Measurements from ENCODE around the gene GLIPR2. TPM values are rescaled to one million over a fixed set of nuclear protein-coding genes. Genes with fewer than 3 reads are reported as not detected.

The GLIPR2 gene
- 18.3 TPM for total RNA-seq

GRCh38 chr9:36136272-36136893 lies at the start of gene GLIPR2:
GLIPR2 (plus strand) TSS chr9:36136733; CDS start chr9:36136779, 46 bp downstream.

GRCh38 chr9:36169166-36169565 lies 32.6 kb downstream of the GLIPR2 start, which contains the start of gene CCIN:
CCIN (plus strand) TSS chr9:36169388; CDS start chr9:36169503, 115 bp downstream.

GRCh38 chr9:36190388-36191289 lies 54.1 kb downstream of the GLIPR2 start, which contains the start of gene CLTA:
CLTA (plus strand) TSS chr9:36190921; CDS start chr9:36191057, 136 bp downstream.

Other genes with a start within 250 kb of the GLIPR2 start
- gene HRCT1, start 230.5 kb upstream of the GLIPR2 start, total RNA-seq = not detected
- gene SPAAR, start 227.2 kb upstream of the GLIPR2 start, total RNA-seq = 0.33 TPM
- gene OR2S2, start 178.6 kb upstream of the GLIPR2 start, total RNA-seq = not detected
- gene RECK, start 99.8 kb upstream of the GLIPR2 start, total RNA-seq = 34.2 TPM
- gene CCIN, start 32.7 kb downstream of the GLIPR2 start, total RNA-seq = 0.60 TPM
- gene CLTA, start 54.2 kb downstream of the GLIPR2 start, total RNA-seq = 137 TPM
- 46.5 TPM for gene GNE, start 121.7 kb downstream of the GLIPR2 start, total RNA-seq

Measured in camera-type eye (tissue), 1 donor.